ENCODE measurements around the gene GRID1. TPM values are rescaled to one million over a fixed set of nuclear protein-coding genes. Genes with fewer than 3 reads are reported as not detected.

Gene GRID1
- polyA plus RNA-seq, 12 donors = 3.0 to 7.0 (median 4.9) TPM; not detected in 2

DNA sequence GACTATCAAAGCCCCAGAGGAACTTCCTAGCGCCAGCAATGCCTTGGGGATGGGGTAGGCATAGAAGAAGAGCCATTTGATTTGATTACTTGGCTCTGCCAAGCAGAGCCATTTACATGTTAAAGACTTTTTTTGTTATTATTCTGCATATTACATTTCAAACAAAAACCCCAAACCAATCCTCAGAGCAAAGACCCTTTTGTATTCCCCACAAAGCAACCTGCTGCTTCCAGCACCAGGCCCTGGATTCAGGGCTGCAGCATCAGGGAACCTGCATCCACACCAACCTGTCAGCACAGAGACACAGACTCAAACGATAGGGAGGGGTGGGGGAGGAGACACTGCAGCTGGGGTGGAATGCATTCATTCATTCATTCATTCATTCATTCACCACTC lies 73.2 kb downstream of the GRID1 start:
- DNase-seq = no peak

DNA sequence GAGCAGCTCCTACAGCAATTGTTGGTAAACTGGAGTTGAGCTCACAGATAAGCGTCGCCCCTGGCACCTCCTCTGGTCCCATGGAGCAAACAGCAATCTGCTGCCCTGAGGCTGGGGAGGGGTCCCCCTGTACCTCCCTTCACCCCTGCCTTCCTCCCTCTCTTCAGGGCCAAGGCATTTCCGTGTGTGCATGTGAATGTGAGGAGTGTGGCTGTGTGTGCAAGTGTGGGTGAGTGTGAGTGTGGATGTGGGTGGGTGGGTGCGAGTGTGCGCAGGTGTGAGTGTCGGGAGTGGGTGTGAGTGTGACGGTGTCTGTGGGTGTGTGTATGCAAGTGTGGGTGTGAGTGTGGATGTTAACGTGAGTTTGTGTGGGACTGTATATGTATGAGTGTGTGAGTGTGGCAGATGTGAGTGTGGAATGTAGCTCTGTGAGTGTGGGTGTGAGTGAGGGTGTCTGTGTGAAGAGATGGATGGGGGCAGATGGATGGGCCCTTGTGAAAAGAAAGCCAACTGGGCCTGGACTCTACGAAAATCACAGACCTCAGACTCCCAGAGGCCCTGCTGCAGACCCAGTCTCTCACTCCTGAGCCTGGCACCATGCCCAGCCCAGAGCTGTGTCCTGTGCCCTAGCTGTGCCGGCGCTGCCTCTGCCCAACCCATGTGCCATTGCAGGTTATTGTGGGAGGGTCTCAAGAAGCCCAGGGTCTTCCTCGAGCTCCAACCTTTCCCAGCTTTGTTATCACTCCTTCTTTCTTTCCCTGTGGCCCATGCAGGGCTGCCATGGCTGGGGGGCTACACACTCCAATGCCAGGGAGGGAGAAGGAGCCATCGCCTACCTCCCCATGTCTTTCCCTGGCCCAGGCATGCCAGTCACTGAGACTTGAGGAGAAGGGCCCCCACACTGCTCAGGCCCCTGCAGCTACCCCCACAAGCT lies 73.9 kb downstream of the GRID1 start:
- no peak for DNase-seq

DNA sequence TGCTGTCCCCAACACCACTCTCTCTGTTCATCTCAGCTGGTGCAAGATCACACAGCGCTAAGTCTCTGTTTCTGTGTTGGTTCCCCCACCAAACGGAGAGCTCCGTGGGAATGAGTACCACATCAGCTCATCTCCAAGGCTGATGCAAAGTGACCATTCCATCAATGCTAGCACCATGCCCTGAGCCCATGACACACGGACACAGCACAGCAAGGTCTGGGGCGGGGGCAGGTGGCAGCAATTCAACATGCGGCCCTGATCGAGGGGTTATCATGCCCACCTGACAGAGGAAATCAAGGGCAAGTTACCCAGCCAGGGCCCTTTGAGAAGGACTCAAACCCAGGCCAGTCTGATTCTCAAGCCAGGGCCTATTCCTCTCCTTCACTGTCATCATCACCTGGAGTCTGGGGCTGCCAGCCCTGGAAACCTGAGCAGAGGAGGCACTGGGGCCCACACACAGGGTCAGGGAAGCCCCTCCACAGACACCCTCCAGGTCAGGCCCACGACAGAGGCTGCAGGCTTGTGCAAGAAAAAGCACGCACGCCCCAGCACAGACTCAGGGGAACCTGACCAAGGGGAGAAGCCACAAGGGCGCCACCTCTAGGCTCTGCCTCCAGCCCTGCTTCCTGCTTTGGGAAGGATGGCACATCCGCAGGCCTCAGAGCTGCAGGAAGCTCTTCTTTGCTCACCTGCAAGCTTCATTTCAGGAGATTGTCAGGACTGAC lies 74.8 kb downstream of the GRID1 start:
- no peak for DNase-seq

DNA sequence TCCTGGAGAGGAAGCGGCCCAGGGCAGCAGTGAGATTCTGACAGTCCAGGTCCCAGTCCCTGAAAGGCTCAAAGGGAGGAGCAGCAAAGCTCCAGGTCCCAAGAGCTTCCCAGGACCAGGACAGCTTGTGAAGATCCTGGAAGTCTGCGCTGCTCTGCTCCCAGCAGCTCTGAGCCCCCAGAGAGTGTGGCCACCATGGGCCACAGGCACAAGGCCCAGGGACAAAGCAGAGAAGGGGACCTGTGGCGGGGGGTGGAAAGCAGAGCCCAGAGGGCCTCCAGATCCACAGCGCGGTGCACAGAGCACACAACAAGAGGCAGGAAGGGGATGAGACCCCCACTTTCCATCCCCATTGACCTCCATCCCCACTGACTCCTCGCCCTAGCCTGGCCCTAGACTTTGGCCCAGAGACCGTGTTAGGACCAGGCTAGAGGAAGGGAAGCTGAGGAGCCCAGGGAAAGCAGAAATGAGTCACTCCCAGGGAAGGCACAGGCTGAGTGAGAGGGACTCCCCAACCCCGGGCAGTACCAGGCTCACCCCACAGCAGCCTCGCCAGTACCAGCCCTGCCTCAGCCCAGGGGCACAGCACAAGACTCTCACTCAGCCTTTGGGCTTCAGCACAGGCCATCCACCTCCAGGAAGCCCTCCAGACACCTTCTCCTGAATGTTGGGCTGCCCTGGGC lies 75.5 kb downstream of the GRID1 start:
- DNase-seq = no peak

DNA sequence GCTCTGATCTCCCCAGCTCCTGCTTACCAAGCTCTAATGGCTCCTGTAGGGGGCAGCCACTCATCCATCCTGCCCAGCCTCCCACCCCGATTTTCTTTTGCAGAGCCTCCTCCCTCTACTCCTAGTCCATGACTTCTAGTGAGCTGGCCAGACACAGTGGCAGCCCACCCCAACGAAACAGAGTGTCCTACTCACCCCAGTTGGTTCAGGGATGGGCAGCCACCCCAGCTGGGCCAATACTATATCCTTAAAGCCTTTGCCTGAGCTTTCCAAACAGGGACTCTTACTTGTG lies 77.1 kb downstream of the GRID1 start:
- no peak for DNase-seq

DNA sequence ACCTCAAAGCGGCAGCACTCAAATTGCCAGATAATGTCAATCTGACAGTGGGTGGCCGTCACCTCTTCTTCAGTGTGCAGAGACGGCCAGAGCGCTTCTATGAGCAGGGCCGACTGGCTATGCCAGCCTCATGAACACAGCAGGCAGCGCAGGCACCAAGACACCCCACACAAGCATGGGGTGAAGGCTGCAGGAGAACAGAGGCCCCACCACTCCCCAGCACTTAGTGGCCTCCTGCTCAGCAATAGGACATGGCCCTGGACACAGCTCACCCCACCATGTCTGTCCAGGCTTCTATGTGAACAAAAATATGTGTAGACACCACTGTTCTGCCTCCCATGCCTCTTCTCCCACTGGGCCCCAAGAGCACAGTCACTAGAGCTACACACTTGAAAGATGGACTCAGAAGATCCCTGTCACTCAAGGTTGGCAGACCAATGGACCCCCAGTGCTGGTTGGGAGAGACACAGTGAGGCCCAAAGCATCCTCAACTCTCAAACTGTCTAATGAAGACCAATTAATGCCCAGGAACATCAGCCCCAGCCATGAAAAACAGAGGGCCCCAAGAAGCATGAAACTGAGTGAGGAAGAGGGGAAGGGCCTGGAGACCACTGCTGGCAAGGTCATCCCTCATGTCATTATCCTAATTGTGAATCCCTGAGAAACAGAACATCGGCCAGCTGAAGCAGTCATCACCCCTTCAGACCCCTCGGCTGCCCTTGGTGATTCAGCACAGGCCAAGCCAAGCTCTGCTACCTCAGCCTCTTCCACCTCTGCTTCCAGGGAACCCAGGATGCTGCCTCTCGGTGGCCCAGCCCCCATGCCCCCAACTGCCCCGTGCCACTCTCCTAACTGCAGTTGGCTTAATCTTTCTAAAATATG lies 77.7 kb downstream of the GRID1 start:
- DNase-seq = no peak

DNA sequence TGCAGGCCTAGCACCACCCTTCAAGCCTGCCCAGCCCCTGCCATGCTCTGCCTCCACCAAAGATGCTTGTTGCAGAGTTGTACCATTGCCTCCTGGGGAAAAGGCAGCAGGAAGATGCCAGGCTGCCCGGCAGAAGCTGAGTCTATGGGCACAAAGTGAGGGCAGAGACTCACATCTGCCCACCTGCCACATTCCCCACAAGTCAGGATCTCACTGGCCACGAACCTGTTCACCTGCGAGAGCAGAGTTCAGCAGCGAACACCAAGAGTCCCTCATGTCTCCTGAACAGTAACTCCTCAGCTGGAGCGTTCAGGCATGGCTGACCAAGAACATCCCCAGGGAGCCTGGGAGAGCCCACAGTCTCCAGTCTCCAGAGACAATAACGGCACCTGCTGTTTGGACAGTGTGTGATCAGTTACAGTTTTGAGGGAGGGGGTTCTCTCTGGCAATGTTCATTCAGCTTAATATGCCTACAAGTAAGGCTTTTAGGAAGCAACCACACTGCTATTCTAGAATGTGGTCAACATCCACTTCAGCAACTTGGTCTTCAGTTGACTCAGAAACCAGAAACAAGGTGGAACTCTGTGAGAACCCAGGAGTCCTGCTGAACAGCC lies 78.5 kb downstream of the GRID1 start:
- no peak for DNase-seq

DNA sequence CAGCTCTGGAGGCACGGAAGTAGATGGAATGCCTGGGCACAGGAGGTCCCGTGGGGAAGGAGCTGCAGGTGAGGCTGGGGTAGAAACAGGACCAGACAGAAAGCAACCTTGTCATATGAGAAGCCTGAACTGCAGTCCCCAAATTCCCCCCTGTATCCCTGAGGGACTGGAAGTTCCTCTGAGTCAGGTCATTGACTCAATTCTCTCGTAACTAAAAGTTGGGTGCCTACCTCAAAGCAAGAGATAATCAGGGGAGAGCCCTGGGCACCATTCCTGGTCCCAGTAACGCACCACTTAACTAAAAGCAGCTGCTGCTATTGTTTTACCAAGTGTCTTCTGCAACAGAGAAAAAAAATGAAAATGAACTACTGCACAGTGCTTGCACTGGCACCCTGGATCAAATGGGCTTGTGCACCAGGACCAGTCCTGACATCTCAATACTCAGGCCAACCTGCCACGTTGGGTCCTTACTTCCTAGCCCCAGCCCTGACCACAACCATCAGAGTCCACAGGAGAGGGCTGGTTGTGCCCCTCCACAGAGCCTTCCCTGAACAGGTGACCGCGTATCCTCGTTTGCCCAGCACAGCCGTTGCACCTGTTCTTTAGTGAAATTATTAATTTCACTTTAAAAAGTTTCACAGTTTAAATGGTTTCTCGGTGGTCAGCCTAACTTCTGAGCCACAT lies 79.3 kb downstream of the GRID1 start:
- DNase-seq = no peak

DNA sequence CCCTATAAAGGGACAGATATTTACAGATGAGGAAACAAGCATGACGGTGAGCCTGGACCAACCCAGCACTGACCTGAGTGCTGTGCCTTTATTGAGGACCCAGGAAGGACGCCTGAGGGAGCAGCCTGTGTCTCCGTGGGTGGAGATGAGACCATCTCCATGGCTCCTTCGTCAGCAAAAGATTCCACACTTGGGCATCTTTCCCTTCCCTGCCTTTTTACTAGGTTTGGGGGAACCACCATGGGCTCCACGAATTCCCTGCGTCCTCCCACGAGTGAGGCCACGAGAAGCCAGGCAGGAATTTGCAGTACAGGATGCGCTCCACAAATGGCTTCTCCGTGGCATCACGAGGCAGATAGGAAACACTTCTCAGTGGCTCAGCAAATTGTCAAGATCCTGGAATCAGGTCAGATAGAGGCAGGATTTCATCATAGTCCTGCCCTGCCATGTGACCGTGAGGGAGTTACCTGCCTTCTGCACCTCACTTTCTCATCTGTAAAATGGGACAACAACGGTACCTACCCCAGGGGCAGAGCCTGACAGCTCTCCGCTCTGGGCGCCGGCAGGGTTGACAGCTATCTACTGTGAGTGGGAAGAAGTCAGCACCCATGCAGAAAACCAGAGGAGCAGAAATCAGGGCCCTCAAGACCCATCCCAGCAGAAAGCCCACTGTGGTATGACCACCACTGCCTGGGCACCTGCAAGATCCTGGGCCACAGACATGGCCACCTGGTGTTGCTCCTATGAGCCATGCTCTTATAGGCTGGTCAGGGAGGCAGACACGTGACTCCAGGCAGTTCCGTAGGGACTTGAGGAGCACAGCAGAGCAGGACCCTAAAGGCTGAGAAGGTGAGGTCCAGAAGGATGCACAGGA lies 80.1 kb downstream of the GRID1 start:
- no peak for DNase-seq

DNA sequence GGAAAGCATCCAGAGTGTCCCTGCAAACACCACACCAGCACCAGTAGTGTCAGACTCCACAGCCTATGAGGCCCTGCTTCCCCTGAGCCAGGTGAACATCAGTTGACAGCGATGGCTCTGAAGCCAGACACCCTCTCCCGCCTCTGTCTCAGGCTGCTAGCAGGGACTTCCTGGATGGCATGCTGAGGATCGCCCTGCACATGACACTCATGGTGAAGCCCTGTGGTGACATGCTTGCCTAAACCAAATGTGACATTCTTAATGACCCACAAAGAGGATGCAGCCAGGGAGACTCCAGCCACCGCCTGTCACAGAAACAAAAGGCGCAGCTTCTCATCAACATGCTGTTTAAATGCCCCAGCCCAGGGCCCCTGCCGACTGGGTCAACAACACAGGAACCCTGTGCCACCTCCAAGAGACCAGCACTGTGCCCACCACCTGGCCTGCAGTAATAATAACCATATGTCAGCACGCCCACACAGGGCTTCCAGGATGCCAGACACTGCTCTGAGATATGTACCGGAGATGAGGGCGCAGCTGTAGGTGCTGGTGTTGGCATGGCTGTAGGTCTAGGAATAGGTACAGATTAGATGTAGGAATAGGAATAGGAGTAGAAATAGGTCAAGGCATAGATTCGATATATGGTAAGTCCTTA lies 81.3 kb downstream of the GRID1 start:
- no peak for DNase-seq

DNA sequence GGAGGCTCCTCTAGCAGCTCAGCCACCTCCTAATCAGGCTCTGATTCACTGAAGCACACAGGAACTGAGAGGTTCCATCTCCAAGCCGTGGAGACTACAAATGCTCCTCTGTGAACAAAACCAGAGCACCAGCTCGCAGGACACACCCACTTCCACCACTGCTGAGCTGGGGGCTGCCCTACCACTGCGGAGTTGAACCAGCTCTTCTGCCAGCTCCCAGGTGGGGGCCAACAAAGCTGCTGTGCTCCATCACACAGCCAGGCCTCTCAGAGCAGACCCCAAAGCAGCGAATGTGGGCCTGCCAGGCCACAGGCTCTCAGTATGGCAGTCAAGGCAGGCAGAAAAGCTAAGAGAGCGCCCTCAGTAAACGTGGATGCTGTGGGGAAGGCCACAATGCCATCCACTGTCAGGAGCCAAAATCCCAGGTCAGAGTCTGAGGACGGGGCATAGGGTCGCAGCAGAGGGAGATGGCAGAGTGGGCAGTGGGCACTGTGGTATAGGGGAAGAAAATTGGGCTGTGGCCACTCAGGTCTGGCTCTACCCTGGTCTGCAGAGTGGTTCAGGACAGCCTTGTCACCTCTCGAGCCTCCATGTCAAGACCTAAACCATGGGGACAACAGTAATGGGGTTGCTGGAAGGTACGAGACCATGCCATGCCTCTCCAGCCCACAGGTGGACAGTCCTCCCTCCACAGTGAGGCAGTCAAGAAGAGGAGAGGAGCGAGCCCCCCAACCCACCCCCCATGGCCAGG lies 82.1 kb downstream of the GRID1 start:
- DNase-seq = no peak

DNA sequence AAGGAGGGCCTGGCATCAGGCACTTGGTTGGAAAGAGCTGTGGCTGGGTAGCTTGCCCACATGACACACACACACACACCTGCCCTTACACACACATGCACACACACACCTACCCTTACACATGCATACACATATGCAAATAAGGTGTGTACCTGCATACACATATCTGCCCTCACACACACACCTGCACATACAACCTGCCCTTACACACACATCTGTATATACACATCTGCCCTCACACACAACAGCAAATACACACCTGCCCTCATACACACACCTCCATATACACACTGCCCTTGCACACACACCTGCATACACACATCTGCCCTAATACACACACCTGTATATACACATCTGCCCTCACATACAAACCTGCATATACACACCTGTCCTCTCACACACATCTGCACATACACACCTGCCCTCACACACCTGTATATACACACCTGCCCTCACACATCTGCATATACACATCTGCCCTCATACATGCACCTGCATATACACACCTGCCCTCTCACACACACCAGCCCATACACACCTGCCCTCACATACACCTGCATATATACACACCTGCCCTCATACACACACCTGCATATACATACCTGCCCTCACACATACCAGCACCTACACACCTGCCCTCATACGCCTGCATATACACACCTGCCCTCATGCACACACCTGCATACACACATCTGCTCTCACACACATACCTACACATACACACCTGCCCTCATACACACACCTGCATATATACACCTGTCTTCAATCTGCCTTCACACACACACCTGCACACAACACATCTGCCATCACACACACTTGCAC lies 82.9 kb downstream of the GRID1 start:
- no peak for DNase-seq

DNA sequence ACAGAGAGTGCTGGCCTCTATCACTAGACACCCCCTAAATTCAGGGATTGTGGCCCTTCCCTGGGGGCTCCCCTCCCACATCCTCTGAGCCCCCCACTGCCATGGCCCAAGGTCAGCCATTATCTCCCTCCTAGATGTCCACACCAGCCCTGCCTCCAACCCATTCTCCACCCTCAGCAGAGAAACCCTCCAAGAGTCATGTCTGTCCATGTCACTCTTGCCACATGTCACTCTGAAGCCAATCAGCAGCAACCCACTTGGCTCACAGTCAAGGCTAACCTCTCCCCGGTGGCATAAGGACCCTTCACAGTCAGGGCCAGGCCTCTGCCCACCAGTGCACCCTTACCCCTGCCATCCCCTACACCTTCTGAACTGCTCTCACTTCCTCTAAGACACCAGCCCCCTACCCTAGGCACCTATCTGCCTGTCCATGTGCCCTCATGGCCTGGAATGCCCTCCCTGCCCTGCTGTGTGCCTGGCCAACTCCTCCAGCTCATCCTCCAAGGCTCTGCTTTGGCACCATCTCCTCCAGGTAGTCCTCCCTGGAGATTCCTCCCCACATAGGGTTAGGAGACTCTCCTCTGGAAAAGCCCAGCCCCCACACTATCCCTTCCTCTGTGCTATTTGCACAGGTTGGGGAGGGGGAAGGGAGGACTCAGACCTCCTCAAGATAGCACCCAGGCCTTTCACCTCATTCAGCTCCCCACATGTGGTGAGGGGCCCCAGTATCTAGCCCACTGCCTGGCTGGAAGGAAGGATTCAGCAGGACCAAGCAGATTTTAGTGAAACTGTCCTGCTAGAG lies 83.7 kb downstream of the GRID1 start:
- DNase-seq = no peak

DNA sequence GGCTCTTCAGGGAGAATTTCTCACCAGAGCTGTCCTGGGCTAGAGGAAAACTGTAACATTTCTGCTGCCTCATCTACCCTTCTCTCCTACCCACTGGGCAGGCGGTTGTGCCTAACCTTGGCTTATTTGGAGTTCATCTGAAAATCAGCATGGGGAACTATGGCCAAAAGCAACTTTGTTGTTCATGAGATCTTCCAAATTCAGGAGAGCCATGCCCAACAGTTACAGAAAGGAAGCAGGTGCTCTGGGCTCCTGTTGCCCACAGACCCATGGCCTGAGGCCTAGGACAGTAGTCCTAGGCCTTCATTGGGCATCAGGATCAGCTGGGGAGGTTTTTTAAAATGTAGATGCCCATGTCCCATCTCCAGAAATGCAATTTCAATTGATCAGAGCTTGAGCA lies 85.2 kb downstream of the GRID1 start:
- DNase-seq = no peak

DNA sequence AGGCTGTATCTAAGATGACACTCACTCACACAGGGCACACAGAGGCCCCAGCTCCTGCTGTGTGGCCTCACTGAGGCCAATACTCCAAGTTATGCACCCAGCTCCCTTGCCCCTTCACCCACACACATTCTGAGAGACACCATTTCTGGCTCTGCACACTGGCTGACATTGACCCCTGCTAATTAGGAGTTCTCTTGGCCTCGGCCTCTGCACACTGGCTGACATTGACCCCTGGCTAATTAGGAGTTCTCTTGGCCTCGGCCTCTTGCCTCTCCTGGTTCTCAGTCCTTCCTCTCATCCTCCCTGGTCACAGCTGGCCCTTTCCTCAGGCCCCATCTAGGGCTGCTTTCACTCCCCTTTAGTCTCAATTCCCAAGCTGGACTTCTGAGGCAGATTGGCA lies 97.3 kb downstream of the GRID1 start:
- DNase-seq = no peak
